H1 (cell line): ENCODE data around the gene RAP1GAP.
"Not testable (repeated sequence)": the region's sequence is repeated elsewhere in the genome, so short reads cannot be mapped to it uniquely, and the experiment has no call there.

Experiments used
- BRCA1 ChIP-seq: IDR thresholded peaks from 2 replicates; pipeline ENCODE4 v1.6.1; 2012; ENCODE audit warnings: low read depth, low read length, improper control_type of control experiment
- RAD21 ChIP-seq, 2 experiments: IDR thresholded peaks in 1 of 2; conservative IDR thresholded peaks in 1 of 2; 2 replicates each; pipeline ENCODE4 v1.6.1; 2011; ENCODE audit warnings: low read depth in 2 of 2, low read length in 2 of 2, improper control_type of control experiment in 1 of 2, inconsistent platforms in 1 of 2, mild to moderate bottlenecking in 1 of 2, moderate library complexity in 1 of 2
- TF ChIP-seq, protein P1 (sequence below): IDR thresholded peaks from 2 replicates; pipeline ENCODE4 v1.6.1; 2012; ENCODE audit warnings: low read length, inconsistent platforms

DNA sequence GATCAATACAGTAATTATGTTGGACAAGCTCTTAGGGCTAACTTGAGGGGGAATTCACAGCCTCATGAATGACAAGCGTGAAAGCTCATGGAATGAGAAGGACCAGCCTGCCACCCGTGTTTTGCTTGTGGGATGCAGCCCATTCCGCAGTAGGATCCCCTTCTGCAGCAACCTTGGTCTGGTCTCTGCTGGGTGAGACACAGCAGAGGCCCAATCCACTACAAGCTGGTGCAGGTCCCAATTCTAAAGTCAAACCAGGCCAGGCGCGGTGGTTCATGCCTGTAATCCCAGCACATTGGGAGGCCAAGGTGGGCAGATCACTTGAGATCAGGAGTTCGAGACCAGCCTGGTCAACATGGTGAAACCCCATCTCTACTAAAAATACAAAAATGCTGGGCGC, 4.7 kb upstream of the RAP1GAP start:
- TF ChIP-seq RAD21 (IDR thresholded peaks at IDR 0.05 in 1 of 2, conservative IDR thresholded peaks at IDR 0.05 in 1 of 2; ENCODE audit: low read depth in 2 of 2, low read length in 2 of 2); BRCA1: not testable (repeated sequence)
- TF ChIP-seq, protein P1, sequence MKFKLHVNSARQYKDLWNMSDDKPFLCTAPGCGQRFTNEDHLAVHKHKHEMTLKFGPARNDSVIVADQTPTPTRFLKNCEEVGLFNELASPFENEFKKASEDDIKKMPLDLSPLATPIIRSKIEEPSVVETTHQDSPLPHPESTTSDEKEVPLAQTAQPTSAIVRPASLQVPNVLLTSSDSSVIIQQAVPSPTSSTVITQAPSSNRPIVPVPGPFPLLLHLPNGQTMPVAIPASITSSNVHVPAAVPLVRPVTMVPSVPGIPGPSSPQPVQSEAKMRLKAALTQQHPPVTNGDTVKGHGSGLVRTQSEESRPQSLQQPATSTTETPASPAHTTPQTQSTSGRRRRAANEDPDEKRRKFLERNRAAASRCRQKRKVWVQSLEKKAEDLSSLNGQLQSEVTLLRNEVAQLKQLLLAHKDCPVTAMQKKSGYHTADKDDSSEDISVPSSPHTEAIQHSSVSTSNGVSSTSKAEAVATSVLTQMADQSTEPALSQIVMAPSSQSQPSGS = not testable (repeated sequence)
